Measurements from ENCODE around the gene CDC73. TPM values are rescaled to one million over a fixed set of nuclear protein-coding genes. Genes with fewer than 3 reads are reported as not detected.
"Not testable (repeated sequence)": the region's sequence is repeated elsewhere in the genome, so short reads cannot be mapped to it uniquely, and the experiment has no call there.

Gene CDC73
- total RNA-seq, 1 donor from 2014 or later: 56.1 TPM

- H3K9me3 Mint-ChIP-seq: no peaks in the 10 kb centered on the region
- no peak overlapping the region for H3K4me3 Mint-ChIP-seq
- no peaks in the 10 kb centered on the region for H3K27me3 Mint-ChIP-seq (ENCODE audit: insufficient read depth)
- peaks cover 40% of the 10 kb centered on the region for H3K4me1 Mint-ChIP-seq (ENCODE audit: low read depth)
- no peak for DNase-seq (ENCODE audit: low spot score)
- H3K27ac Mint-ChIP-seq: no peak overlapping the region
- H3K36me3 Mint-ChIP-seq (ENCODE audit: low read depth): peaks cover 4% of the 10 kb centered on the region
- intact Hi-C loops (cut with micrococcal nuclease): loop anchor here (10.0 kb wide), 1 partner anchor 518 kb away; no protein-coding TSS in a partner anchor
These were observed 65.3 kb downstream of the CDC73 start for GRCh38 chr1:193187114-193187513.

DNA sequence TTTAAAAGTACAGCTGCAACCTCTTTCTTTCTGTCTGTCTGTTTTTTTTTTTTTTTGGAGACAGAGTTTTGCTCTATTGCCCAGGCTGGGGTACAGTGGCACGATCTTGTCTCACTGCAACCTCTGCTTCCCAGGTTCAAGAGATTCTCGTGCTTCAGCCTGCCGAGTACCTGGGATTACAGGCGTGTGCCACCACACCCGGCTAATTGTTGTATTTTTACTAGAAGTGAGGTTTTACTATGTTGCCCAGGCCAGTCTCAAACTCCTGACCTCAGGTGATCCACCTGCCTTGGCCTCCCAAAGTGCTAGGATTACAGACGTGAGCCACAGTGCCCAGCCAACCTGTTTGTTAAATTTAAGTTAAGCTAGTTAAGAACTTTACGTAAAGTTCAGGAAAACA, 67.1 kb downstream of the CDC73 start:
- not testable (repeated sequence) for H3K4me3 Mint-ChIP-seq; DNase-seq (ENCODE audit: low spot score)
- intact Hi-C loops (cut with micrococcal nuclease): loop anchor here (10.0 kb wide), 1 partner anchor 516 kb away; no protein-coding TSS in a partner anchor

GRCh38 chr1:193189442-193190095, 67.7 kb downstream of the CDC73 start:
- intact Hi-C loops (cut with micrococcal nuclease): loop anchor here (10.0 kb wide), 1 partner anchor 515 kb away; no protein-coding TSS in a partner anchor
- no peak for DNase-seq (ENCODE audit: low spot score)
- Mint-ChIP-seq H3K27me3 (ENCODE audit: insufficient read depth) (no peaks in the 10 kb centered on the region), H3K4me3 (no peak overlapping the region), H3K27ac (no peak overlapping the region), H3K9me3 (no peaks in the 10 kb centered on the region), H3K36me3 (ENCODE audit: low read depth) (peaks cover 16% of the 10 kb centered on the region), H3K4me1 (ENCODE audit: low read depth) (peaks cover 31% of the 10 kb centered on the region)

More for the DNA sequence above, 67.1 kb downstream of the CDC73 start:
- Mint-ChIP-seq H3K4me1 (ENCODE audit: low read depth) (peaks cover 31% of the 10 kb centered on the region), H3K36me3 (ENCODE audit: low read depth) (peaks cover 11% of the 10 kb centered on the region)
- H3K9me3 Mint-ChIP-seq; H3K27me3 Mint-ChIP-seq (ENCODE audit: insufficient read depth); H3K27ac Mint-ChIP-seq: not testable (repeated sequence)

DNA sequence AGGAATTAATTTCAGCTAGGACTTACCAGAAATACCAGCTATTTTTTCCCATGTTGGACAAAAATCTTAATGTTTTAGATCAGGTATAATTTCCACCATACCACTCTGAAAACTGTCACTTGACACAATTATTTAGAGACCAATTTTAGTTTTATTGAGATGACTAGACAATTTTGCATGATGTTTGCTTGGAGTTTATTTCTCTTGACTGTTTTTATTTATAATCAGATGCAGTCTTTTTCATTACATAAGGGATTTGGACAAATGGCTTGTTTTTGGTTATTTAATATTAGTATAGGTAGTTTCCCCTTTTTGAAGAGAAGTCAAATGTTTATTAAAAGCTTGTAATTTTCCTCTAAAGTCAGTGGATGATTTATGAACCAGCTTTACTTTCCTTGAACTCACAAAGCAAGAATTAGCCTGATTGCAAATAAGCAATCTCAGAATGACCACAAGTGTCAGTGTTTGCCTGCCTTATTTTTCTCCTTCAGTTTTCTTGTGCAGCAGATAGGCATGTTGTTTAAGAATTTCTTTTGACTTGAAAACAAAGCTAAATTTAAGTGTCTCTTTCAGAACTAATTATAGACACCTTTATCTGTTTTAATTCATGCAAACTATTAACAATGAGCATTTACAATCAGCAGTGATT, 68.4 kb downstream of the CDC73 start:
- Mint-ChIP-seq H3K27me3 (ENCODE audit: insufficient read depth) (no peaks in the 10 kb centered on the region), H3K9me3 (no peaks in the 10 kb centered on the region), H3K27ac (no peak overlapping the region), H3K4me1 (ENCODE audit: low read depth) (peaks cover 29% of the 10 kb centered on the region), H3K36me3 (ENCODE audit: low read depth) (peaks cover 18% of the 10 kb centered on the region), H3K4me3 (no peak overlapping the region)
- intact Hi-C loops (cut with micrococcal nuclease): no loop called here
- DNase-seq (ENCODE audit: low spot score): no peak

DNA sequence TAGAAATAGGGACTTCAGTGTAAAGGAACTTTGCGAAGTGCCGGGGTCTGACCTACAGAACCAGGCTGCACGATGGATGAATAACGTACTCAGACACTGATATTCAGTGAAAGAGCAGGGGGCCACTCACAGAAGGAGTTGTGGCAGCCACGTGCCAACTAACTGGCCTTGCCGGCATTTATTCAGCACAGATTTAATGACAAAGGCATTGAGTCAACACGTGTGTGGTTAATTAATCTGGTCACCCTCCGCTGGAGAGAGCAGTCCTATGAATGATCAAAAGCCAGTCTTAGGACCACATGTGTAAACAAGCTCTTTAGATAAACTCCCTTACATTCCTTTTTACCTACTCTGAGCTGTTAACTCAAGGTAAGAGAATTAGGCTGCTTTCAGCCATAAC, 70.8 kb downstream of the CDC73 start:
- no peaks in the 10 kb centered on the region for H3K9me3 Mint-ChIP-seq
- peaks cover 21% of the 10 kb centered on the region for H3K4me1 Mint-ChIP-seq (ENCODE audit: low read depth)
- H3K27ac Mint-ChIP-seq: no peak overlapping the region
- no peak for DNase-seq (ENCODE audit: low spot score)
- no peak overlapping the region for H3K4me3 Mint-ChIP-seq
- no peaks in the 10 kb centered on the region for H3K27me3 Mint-ChIP-seq (ENCODE audit: insufficient read depth)
- peaks cover 22% of the 10 kb centered on the region for H3K36me3 Mint-ChIP-seq (ENCODE audit: low read depth)
- intact Hi-C loops (cut with micrococcal nuclease): no loop called here

GRCh38 chr1:193199940-193200339, 78.1 kb downstream of the CDC73 start:
- Mint-ChIP-seq H3K27me3 (ENCODE audit: insufficient read depth) (no peaks in the 10 kb centered on the region), H3K36me3 (ENCODE audit: low read depth) (peaks cover 26% of the 10 kb centered on the region), H3K9me3 (no peaks in the 10 kb centered on the region), H3K27ac (no peak overlapping the region), H3K4me1 (ENCODE audit: low read depth) (peaks cover 23% of the 10 kb centered on the region), H3K4me3 (no peak overlapping the region)
- intact Hi-C loops (cut with micrococcal nuclease): no loop called here
- DNase-seq (ENCODE audit: low spot score): no peak

DNA sequence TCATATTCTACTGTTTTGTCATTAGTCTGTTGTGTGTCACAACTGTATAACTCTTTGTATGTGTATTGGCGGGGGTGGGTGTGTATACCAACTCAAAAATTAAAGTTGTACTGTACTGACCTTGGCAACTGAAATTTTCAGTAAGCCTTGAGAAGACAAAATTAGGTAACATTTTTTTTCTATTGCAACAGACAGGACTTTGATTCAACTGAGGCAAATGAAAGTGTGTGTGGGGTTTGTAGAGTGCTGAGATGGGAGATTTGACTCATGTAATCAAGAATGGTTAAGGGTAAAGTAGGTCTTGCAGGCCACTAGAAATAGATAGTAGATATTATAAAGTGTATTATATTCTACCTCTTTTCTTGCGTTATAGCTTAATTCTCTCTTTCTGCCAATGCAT, 79.2 kb downstream of the CDC73 start:
- Mint-ChIP-seq H3K4me3 (no peak overlapping the region), H3K27ac (no peak overlapping the region), H3K9me3 (no peaks in the 10 kb centered on the region), H3K27me3 (ENCODE audit: insufficient read depth) (no peaks in the 10 kb centered on the region), H3K36me3 (ENCODE audit: low read depth) (peaks cover 28% of the 10 kb centered on the region), H3K4me1 (ENCODE audit: low read depth) (peaks cover 12% of the 10 kb centered on the region)
- intact Hi-C loops (cut with micrococcal nuclease): no loop called here
- DNase-seq (ENCODE audit: low spot score): no peak

DNA sequence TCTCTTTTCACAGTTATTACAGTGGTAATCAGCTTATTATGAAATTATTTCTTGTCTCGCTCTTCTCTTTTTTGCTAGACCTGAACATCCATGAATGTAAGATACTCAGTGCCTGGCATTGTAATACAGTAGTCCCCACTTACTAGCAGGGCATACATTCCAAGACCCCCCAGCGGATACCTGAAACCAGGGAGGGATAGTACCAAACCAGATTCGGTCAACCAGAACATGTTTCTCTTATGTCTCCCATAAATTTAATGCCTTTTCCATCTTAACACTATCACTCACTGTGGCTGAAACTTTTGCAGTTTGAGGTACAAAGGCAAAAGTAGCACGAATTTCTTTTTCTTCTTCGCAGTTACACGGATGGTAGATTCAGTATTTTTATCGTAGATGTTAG, 89.2 kb downstream of the CDC73 start:
- peaks cover 56% of the 10 kb centered on the region for H3K36me3 Mint-ChIP-seq (ENCODE audit: low read depth)
- no peak overlapping the region for H3K27ac Mint-ChIP-seq
- H3K4me1 Mint-ChIP-seq (ENCODE audit: low read depth): peaks cover 29% of the 10 kb centered on the region

GRCh38 chr1:193211539-193211938, 89.7 kb downstream of the CDC73 start:
- H3K4me1 Mint-ChIP-seq (ENCODE audit: low read depth): peaks cover 29% of the 10 kb centered on the region
- no peaks in the 10 kb centered on the region for H3K27me3 Mint-ChIP-seq (ENCODE audit: insufficient read depth)
- H3K9me3 Mint-ChIP-seq: peaks cover 25% of the 10 kb centered on the region
- intact Hi-C loops (cut with micrococcal nuclease): no loop called here
- no peak overlapping the region for H3K4me3 Mint-ChIP-seq
- peaks cover 56% of the 10 kb centered on the region for H3K36me3 Mint-ChIP-seq (ENCODE audit: low read depth)
- no peak overlapping the region for H3K27ac Mint-ChIP-seq
- DNase-seq (ENCODE audit: low spot score): no peak

More for the DNA sequence above, 89.2 kb downstream of the CDC73 start:
- no peak overlapping the region for H3K4me3 Mint-ChIP-seq
- DNase-seq (ENCODE audit: low spot score): no peak
- intact Hi-C loops (cut with micrococcal nuclease): no loop called here
- H3K27me3 Mint-ChIP-seq (ENCODE audit: insufficient read depth): no peaks in the 10 kb centered on the region
- H3K9me3 Mint-ChIP-seq: peaks cover 25% of the 10 kb centered on the region

- H3K27ac Mint-ChIP-seq: no peak overlapping the region
- no peak for DNase-seq (ENCODE audit: low spot score)
- peaks cover 17% of the 10 kb centered on the region for H3K9me3 Mint-ChIP-seq
- no peaks in the 10 kb centered on the region for H3K27me3 Mint-ChIP-seq (ENCODE audit: insufficient read depth)
- peaks cover 57% of the 10 kb centered on the region for H3K36me3 Mint-ChIP-seq (ENCODE audit: low read depth)
- peaks cover 29% of the 10 kb centered on the region for H3K4me1 Mint-ChIP-seq (ENCODE audit: low read depth)
- no peak overlapping the region for H3K4me3 Mint-ChIP-seq
- intact Hi-C loops (cut with micrococcal nuclease): no loop called here
These were observed 90.8 kb downstream of the CDC73 start for GRCh38 chr1:193212637-193213036.

DNA sequence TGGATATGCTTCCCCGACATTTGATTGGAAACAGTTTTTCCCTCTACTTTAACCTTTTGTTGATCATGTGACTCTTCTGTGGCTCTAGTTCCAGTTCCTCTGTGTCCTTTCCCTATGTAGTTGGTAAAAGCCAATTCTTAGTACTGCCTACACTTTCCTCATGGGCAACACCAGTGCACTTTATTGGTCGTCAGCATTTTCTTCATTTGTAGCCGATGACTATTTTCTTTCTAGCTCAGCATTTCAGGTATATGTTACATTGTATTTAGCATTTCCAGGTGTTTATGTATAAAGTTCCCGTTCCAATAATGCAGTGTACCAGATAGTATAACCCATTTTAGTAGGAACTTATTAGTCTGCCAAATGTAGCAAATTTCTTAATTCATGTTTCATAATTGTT, 92.2 kb downstream of the CDC73 start:
- DNase-seq (ENCODE audit: low spot score): no peak
- peaks cover 20% of the 10 kb centered on the region for H3K4me1 Mint-ChIP-seq (ENCODE audit: low read depth)
- H3K27ac Mint-ChIP-seq: no peak overlapping the region
- H3K36me3 Mint-ChIP-seq (ENCODE audit: low read depth): peaks cover 57% of the 10 kb centered on the region
- intact Hi-C loops (cut with micrococcal nuclease): no loop called here
- H3K9me3 Mint-ChIP-seq: peaks cover 6% of the 10 kb centered on the region
- no peaks in the 10 kb centered on the region for H3K27me3 Mint-ChIP-seq (ENCODE audit: insufficient read depth)
- H3K4me3 Mint-ChIP-seq: no peak overlapping the region

DNA sequence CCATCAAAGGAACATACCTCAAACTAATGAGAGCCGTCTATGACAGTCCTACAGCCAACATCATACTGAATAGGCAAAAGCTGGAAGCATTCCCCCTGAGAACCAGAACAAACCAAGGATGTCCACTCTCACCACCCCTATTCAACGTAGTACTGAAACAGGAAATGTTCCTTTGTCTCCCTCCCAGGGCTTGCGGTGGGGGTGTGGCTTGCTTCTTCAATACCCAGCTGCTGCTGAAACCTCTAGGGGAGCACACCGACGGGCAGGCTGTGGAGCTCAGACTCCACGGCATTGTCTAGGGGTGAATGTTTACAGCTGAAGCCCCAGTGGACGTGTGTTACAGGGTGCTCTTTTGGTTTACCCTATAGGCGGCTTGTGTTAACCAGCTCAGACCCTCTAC, 95.1 kb downstream of the CDC73 start:
- Mint-ChIP-seq H3K9me3 (peaks cover 6% of the 10 kb centered on the region), H3K27me3 (ENCODE audit: insufficient read depth) (no peaks in the 10 kb centered on the region), H3K4me1 (ENCODE audit: low read depth) (no peaks in the 10 kb centered on the region), H3K4me3 (no peak overlapping the region), H3K27ac (no peak overlapping the region), H3K36me3 (ENCODE audit: low read depth) (peaks cover 48% of the 10 kb centered on the region)
- intact Hi-C loops (cut with micrococcal nuclease): no loop called here
- no peak for DNase-seq (ENCODE audit: low spot score)

DNA sequence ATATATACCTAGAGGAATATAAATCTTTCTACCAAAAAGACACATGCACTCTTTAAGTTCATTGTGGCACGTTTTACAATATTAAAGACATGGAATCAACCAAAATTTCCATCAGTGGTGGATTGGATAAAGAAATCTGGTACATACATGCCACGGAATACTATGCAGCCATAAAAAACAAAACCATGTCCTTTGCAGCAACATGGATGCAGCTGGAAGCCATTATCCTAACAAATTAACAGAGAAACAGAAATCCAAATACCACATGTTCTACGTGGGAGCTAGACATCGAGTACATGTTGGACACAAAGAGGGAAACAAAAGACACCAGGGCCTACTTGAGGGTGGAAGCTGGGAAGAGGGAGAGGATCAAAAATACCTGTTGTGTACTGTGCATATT, 97.6 kb downstream of the CDC73 start:
- Mint-ChIP-seq H3K36me3 (ENCODE audit: low read depth) (peaks cover 37% of the 10 kb centered on the region), H3K9me3 (peaks cover 6% of the 10 kb centered on the region), H3K27ac (no peak overlapping the region), H3K4me1 (ENCODE audit: low read depth) (no peaks in the 10 kb centered on the region), H3K4me3 (no peak overlapping the region), H3K27me3 (ENCODE audit: insufficient read depth) (no peaks in the 10 kb centered on the region)
- no peak for DNase-seq (ENCODE audit: low spot score)
- intact Hi-C loops (cut with micrococcal nuclease): no loop called here

Measured in activated T-helper 1 cell treated with anti-CD3 and anti-CD28 coated beads, Interleukin-12 subunit alpha, Interleukin-12 subunit beta, Interleukin-2, Interleukin-4 antibody, amounts not matched to agents 30 ng/mL and 10 ng/mL and 1 ng/mL, durations not matched to agents 14 hours and 24 hours and 36 hours (primary cell).